Activated CD4-positive, alpha-beta T cell treated with anti-CD3 and anti-CD28 coated beads for 24 hours (primary cell): ENCODE measurements around the gene OR5H14.
"Not testable (repeated sequence)": the region's sequence is repeated elsewhere in the genome, so short reads cannot be mapped to it uniquely, and the experiment has no call there.

Source experiments
- DNase-seq, 2 donors: peaks; one replicate each; pipeline ENCODE4 v3.0.0-alpha.2; 2020; ENCODE audit warnings: low read depth in 2 of 2

OR5H14 gene

DNA sequence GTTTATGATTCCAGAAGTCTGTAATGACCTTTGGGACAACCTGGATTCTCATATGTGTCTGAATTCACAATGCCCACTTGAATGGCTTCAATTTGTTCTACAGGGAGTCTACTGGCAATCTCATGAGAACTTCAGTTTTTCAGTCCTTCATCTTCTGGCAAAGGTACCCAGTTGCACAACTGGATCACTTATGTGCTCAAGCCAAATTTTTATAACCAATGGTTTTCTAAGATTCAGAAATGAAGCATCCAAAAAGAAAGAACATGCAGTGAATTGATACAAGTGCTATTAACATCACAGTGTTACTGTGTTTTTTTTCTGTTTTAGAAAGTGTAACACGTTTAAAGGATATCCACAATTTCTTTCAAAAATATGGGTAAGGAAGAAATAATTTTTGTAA is at the start of gene OR5H14:
OR5H14 (plus strand) TSS at position 301 of the 400 bp plus-strand sequence. CDS start 1,907 bp downstream, outside the sequence.
- no peak for DNase-seq

- DNase-seq: no peak
Observed at GRCh38 chr3:98099848-98100247, 47.4 kb upstream of the OR5H14 start.

DNA sequence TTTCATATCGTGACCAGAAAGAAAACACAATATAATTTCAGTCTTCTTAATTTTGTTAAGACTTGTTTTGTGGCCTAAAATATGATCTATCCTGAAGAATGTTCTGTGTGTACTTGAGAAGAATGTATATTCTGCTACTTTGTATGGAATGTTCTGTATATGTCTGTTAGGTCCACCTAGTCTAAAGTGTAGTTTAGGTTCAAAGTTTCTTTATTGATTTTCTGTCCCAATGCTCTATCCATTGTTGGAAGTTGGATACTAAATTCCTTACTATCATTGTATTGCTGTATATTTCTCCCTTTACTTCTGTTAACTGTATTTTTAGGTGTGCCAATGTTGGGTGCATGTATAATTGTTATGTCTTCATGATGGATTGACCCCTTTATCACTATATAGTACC is 39.1 kb upstream of the OR5H14 start:
- DNase-seq: no peak

DNA sequence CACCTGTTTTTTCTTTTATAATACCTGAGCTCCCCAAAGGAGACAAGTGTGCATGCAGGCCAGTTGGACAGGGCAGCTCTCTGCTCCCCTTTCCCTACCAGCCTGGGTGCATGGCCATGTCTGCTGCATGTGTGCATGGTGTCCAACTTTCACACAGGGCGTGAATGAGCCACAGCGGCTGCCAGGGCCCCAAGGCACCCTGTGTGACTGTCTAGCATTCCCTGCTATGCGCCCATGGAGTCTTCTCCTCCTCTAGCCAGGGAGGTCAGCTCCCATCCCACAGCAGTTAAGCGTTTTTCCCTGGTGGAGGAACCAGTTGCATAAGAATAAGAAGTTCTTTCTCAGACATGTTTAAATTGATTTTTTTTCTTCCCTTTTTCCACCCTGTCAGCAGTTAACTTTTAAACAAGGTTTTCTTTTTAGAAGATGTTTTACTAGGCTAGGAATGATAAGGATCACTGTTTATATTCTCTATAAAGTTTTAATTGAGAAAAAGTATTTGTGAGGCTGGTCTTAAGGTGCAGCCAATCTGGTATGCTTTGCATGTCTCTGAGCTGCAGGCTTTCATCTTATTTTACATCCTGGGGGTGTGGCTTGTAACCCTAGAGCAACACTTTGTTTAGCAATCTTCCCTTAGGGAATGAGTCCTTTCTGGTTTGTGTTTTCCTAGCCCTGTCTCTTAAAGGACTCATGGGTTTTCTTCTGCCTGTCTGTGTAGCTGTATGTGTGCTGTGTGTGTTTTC is 37.3 kb upstream of the OR5H14 start:
- no peak for DNase-seq

DNA sequence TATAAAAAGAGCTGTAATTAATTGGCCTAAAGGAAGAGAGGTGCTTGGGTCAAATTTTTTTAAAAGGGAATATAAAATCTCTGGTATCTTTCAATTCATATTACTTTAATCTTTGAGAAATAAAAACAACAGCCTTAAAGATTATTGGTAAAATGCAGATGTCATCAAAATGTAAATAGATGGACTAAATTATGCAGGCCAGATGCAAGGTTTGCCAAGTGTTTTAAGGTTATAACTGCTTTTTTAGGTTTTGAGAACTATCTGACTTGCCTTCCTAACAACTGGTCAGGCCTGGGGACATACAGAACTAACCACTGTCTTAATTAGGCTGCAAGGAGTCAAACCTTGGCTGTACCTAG is 36.8 kb upstream of the OR5H14 start:
- DNase-seq: no peak

DNA sequence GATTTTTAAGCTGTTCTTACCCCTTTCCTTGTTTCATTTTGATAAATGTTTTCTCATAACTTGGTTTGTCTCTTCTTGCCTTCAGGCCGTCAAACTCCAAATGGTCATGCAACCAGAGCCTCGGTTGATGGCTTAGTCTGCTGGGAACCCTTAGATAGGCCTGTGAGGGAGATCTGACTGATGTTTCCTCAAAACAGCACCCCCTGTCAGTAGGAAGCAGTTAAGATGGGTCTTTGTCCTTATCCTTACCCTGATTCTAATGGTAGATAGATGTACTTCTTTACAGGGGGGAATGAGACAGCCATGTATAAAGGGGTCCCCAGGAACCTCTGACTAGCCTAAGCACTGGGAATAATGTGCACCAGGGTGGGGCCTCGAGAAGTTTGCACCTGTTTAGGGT is 33.0 kb upstream of the OR5H14 start:
- DNase-seq: no peak

DNA sequence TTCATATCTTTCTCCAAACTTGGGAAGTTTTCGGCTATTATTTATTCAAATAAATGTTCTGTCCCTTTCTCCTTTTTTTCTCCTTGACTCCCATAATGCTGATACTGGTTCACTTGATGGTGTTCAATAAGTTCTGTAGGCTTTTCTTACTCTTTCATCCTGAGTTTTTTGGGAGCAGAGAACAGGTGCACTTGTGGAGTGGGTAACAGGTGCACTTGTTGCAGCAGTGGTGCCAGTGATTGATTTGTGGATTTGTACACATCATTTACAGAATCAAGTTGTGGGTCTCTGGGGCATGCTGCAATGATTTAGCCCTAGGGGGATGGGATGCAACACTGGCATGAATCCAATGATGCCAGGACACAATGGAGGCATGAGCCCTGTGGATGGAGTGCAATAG is 31.6 kb upstream of the OR5H14 start:
- no peak for DNase-seq

GRCh38 chr3:98130421-98130820 is 16.9 kb upstream of the OR5H14 start, which contains the start of gene OR5H1:
TSS of gene OR5H1 (plus strand) at chr3:98130721. CDS start at chr3:98132698, 1,977 bp downstream.
- no peak for DNase-seq

DNA sequence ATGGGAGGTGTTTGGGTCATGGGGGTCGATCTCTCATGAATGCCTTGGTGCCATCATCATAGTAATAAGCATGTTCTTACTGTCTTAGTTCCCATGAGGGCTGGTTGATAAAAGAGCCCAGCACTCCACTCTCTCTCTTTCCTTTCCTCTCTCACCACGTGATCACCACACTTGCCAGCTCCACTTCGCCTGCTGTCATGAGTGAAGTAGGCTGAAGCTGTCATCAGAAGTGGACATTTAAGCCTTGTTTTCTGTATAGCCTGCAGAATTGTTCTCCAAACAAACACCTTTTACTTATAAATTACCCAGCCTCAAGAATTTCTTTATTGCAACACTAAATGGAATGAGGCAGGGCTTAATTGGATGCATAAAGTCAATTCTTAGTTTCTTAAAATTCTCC is 10.6 kb upstream of the OR5H14 start:
- DNase-seq: no peak

GRCh38 chr3:98137826-98138557 is 9.3 kb upstream of the OR5H14 start:
- not testable (repeated sequence) for DNase-seq

GRCh38 chr3:98140531-98140930 is 6.7 kb upstream of the OR5H14 start:
- no peak for DNase-seq

- DNase-seq: no peak
Observed at GRCh38 chr3:98148751-98149150, 1.5 kb downstream of the OR5H14 start.

DNA sequence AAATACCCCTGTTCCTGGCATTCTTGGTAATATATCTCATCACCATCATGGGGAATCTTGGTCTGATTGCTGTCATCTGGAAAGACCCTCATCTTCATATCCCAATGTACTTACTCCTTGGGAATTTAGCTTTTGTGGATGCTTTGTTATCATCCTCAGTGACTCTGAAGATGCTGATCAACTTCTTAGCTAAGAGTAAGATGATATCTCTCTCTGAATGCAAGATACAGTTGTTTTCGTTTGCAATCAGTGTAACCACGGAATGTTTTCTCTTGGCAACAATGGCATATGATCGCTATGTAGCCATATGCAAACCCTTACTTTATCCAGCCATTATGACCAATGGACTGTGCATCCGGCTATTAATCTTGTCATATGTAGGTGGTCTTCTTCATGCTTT is 2.2 kb downstream of the OR5H14 start:
- DNase-seq: not testable (repeated sequence)

GRCh38 chr3:98151241-98151640 is 4.0 kb downstream of the OR5H14 start:
- no peak for DNase-seq

- DNase-seq: no peak
Observed at GRCh38 chr3:98166396-98166795, 19.1 kb downstream of the OR5H14 start, which contains the start of gene OR5H15. TSS of gene OR5H15 (plus strand) at chr3:98166696. CDS start at chr3:98168700, 2,004 bp downstream.

DNA sequence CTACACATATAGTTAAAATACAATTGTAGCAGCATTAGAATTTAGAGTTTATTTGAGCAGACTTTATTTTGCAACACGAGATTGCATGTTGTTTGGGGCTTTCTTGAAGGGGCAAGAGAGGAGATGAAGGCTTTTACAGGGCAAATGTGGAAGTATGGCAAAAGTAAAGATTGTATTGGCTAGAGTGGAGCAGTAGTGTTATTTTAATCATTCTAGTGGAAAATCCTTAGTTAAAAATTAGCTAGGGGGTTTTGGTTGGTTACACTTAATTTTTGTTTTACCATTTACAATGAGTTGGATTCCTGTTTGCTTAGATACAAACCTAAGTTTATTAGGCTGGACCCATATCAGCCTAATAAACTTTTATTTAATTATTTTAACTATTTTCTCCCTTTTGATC is 23.8 kb downstream of the OR5H14 start:
- DNase-seq: no peak

DNA sequence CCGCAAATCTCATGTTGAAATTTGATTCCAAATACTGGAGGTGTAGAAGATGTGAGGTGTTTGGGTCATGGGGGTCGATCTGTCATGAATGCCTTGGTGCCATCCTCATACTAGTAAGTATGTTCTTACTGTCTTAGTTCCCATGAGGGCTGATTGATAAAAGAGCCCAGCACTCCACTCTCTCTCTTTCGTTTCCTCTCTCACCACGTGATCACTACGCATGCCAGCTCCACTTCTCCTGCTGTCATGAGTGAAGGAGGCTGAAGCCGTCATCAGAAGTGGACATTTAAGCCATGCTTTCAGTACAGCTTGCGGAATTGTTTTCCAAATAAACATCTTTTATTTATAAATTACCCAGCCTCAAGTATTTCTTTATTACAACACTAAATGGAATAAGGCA is 25.3 kb downstream of the OR5H14 start:
- no peak for DNase-seq

- no peak for DNase-seq
Observed at GRCh38 chr3:98180319-98180890, 33.1 kb downstream of the OR5H14 start.

DNA sequence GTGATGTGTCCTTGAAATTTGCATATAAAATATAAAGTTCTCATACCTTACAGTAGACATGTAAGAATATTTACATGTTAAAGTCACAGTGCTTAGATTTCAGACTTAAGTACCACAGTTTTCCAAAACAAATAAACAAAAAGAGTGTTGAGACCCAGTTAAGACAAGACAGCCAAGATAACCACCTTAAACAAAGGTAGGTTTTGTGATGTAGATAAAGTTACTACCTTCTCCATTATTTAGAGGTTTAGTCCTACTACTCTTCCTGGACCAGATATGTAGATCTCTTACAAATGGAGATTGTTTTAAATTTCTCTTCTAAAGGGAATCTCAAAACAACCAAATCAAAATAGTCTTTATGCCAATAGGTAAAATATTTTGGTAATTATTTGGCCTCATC is 34.9 kb downstream of the OR5H14 start:
- DNase-seq: no peak

DNA sequence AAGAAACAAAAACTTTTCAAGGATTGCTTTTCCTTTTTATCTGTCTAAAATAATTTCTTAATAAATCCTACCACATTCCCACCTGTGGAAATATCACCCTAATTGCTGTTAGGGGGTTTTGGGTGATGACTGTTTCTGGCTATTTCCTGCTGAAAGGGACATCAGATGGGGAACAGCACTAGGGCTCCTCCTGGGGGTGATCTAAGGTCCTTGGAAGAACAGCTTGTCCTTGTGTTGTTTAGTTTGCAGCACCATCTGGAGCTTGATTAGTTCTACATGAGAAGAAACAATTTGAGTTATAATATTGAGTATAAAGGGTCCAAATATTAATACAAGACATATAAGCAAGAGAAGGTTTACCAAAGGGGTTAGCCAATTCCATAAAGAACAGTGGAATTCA is 37.9 kb downstream of the OR5H14 start:
- DNase-seq: no peak

DNA sequence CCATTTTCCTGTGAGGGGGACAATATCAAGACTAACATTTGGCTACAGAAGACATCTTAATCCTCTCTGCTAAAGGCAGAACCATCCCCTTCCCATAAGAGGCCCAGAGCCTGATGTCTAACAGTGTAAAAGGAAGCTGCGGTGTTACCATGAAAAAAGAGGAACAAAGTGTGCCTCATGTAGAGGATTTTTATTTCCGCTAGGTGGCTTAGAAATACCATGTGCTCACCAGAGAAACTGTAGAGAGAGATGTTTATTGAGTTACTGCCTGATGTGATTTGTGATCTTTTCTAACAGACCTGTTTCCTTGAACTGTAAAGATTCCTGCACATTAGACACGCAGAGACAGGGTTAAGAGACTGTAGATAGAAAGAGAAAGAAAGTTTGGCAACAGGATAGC is 41.3 kb downstream of the OR5H14 start:
- DNase-seq: no peak

GRCh38 chr3:98190911-98191310 is 43.6 kb downstream of the OR5H14 start:
- DNase-seq: not testable (repeated sequence)

DNA sequence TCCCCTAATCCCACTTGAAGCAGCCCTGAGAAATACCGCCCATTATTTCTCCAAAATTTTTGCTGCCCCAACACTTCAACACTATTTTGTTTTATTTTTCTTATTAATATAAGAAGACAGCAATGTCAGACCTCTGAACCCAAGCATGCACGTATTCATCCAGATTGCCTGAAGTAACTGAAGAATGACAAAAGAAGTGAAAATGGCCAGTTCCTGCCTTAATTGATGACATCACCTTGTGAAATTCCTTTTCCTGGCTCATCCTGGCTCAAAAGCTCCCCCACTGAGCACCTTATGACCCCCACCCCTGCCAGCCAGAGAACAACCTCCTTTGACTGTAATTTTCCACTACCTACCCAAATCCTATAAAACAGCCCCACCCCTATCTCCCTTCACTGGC is 49.0 kb downstream of the OR5H14 start:
- DNase-seq: not testable (repeated sequence)
